HepG2 (cell line): ENCODE measurements around the gene CFD. TPM values are rescaled to one million over a fixed set of nuclear protein-coding genes. Genes with fewer than 3 reads are reported as not detected.

ENCODE experiments used
- HNRNPLL ChIP-seq: fragments of 200-400 bp; formaldehyde crosslinking; IDR thresholded peaks from 2 replicates; pipeline ENCODE4 v1.6.1; 2017; ENCODE audit warnings: mild to moderate bottlenecking, low read depth, low read length; ENCODE audit not compliant: poor library complexity, severe bottlenecking
- MBNL3 ChIP-seq: fragments of 250-450 bp; sonication (Bioruptor Pico); conservative IDR thresholded peaks from 2 replicates; pipeline ENCODE4 v1.8.0; 2022; ENCODE audit warnings: mild to moderate bottlenecking, inconsistent platforms
- PHF8 ChIP-seq: sonication (generic); formaldehyde crosslinking; IDR thresholded peaks from 2 replicates; pipeline ENCODE4 v1.5.0; 2020; ENCODE audit warnings: missing genetic modification reagents
- PLRG1 ChIP-seq: fragments of 450-650 bp; conservative IDR thresholded peaks from 2 replicates; pipeline ENCODE4 v1.6.1; 2016
- RFXANK ChIP-seq: IDR thresholded peaks from 2 replicates; pipeline ENCODE4 v1.6.1; 2016
- SAP130 ChIP-seq: IDR thresholded peaks from 2 replicates; pipeline ENCODE4 v1.6.1; 2016; ENCODE audit warnings: low read depth
- SKI ChIP-seq: fragments of 450-650 bp; IDR thresholded peaks from one replicate; pipeline ENCODE4 v1.6.1; 2018; ENCODE audit warnings: mild to moderate bottlenecking; ENCODE audit not compliant: partially characterized antibody
- SNRNP70 ChIP-seq: fragments of 200-400 bp; formaldehyde crosslinking; IDR thresholded peaks from 2 replicates; pipeline ENCODE4 v1.6.1; 2017; ENCODE audit warnings: mild to moderate bottlenecking, low read depth, low read length, moderate library complexity
- ZKSCAN1 ChIP-seq: fragments of 150-350 bp; IDR thresholded peaks from 2 replicates; pipeline ENCODE4 v1.6.1; 2014; ENCODE audit warnings: low read length
- ZNF232 ChIP-seq: sonication (generic); formaldehyde crosslinking; IDR thresholded peaks from 2 replicates; pipeline ENCODE4 v1.4.0; 2020; ENCODE audit warnings: missing genetic modification reagents, borderline replicate concordance
- ZNF550 ChIP-seq: sonication (generic); formaldehyde crosslinking; IDR thresholded peaks from 2 replicates; pipeline ENCODE4 v1.4.0; 2020; ENCODE audit warnings: mild to moderate bottlenecking, missing genetic modification reagents, borderline replicate concordance
- ZNF703 ChIP-seq: sonication (generic); formaldehyde crosslinking; IDR thresholded peaks from 2 replicates; pipeline ENCODE4 v1.5.1; 2020; ENCODE audit warnings: missing genetic modification reagents, mild to moderate bottlenecking, moderate library complexity, borderline replicate concordance
- ZNF879 ChIP-seq: sonication (generic); formaldehyde crosslinking; IDR thresholded peaks from 2 replicates; pipeline ENCODE4 v1.8.1; 2023; ENCODE audit warnings: missing genetic modification reagents
- polyA plus RNA-seq, 8 experiments: library from polyadenylated mRNA; depleted of rRNA in 3 of 8; stranded (reverse) in 7 of 8; unstranded in 1 of 8; fragments of >200 nt; fragmentation: Illumina TruSeq in 4 of 8; extraction: Trizol in 4 of 8; gene quantifications; 2 replicates each; pipeline versions ENCODE4 v1.2.1 to v1.2.3, GENCODE V29; 2011 to 2016; ENCODE audit warnings: low read depth in 4 of 8, missing spikeins in 1 of 8, mixed read lengths in 1 of 8; ENCODE audit not compliant: insufficient read depth in 1 of 8
- total RNA-seq, 5 experiments: library from RNA; depleted of rRNA; stranded (reverse); fragments of >200 nt; fragmentation: Illumina TruSeq; extraction: Trizol; gene quantifications; 2 replicates each; pipeline ENCODE4 v1.2.3, GENCODE V29; 2016; ENCODE audit warnings: low read depth in 1 of 5
- TF ChIP-seq, protein P1 (sequence below): IDR thresholded peaks from 2 replicates; pipeline ENCODE4 v1.6.1; 2016
- TF ChIP-seq, protein P2 (sequence below): sonication (generic); formaldehyde crosslinking; IDR thresholded peaks from 2 replicates; pipeline ENCODE4 v1.5.0; 2020; ENCODE audit warnings: missing genetic modification reagents
- TF ChIP-seq, protein P3 (sequence below): sonication (generic); formaldehyde crosslinking; IDR thresholded peaks from 2 replicates; pipeline ENCODE4 v1.5.1; 2020; ENCODE audit warnings: mild to moderate bottlenecking, missing genetic modification reagents, moderate library complexity
- TF ChIP-seq, protein P4 (sequence below): sonication (generic); formaldehyde crosslinking; IDR thresholded peaks from 2 replicates; pipeline ENCODE4 v1.9.0; 2022; ENCODE audit warnings: low read depth, missing genetic modification reagents
- TF ChIP-seq, protein P5 (sequence below): sonication (generic); formaldehyde crosslinking; IDR thresholded peaks from 2 replicates; pipeline ENCODE4 v1.9.0; 2021; ENCODE audit warnings: missing genetic modification reagents, mild to moderate bottlenecking, borderline replicate concordance

CFD gene
- total and polyA plus RNA-seq, 2 of the 13 experiments (the other 11 are each of a cell fraction or from before 2014, with no cell fraction given) = 2.3 to 4.6 TPM

DNA sequence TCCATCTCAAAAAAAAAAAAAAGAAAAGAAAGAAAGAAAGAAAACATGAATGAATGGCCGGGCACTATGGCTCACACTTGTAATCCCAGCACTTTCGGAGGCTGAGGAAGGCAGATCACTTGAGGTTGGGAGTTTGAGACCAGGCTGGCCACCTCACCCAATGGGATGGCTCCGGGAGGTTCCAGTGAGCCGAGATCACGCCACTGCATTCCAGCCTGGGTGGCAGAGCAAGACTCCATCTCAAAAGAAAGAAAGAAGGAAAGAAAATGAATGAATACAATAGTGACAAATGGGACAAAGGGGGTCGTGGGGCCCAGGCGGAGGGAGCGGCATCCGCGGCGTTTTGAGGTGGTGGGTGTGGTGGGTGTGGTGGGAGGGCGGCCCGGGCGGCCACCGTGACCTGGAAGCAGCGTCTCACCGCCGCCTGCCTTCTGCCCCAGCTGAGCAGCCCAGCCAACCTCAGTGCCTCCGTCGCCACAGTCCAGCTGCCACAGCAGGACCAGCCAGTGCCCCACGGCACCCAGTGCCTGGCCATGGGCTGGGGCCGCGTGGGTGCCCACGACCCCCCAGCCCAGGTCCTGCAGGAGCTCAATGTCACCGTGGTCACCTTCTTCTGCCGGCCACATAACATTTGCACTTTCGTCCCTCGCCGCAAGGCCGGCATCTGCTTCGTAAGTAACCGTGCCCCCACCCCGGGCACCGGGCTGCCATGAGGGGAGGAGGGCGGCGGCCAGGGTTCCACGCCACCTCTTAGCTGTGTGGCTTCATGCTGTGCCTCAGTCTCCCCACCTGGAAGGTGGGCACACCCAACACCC, 13.6 kb upstream of the CFD start (continued):
- TF ChIP-seq PHF8 (CRISPR knock-in tag) = no peak
- TF ChIP-seq, protein P1, sequence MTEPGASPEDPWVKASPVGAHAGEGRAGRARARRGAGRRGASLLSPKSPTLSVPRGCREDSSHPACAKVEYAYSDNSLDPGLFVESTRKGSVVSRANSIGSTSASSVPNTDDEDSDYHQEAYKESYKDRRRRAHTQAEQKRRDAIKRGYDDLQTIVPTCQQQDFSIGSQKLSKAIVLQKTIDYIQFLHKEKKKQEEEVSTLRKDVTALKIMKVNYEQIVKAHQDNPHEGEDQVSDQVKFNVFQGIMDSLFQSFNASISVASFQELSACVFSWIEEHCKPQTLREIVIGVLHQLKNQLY (CRISPR knock-in tag) = no peak
- TF ChIP-seq ZNF550 (CRISPR knock-in tag) = no peak
- TF ChIP-seq HNRNPLL = peak; percentile 16
- no peak for TF ChIP-seq SAP130
- TF ChIP-seq, protein P2, sequence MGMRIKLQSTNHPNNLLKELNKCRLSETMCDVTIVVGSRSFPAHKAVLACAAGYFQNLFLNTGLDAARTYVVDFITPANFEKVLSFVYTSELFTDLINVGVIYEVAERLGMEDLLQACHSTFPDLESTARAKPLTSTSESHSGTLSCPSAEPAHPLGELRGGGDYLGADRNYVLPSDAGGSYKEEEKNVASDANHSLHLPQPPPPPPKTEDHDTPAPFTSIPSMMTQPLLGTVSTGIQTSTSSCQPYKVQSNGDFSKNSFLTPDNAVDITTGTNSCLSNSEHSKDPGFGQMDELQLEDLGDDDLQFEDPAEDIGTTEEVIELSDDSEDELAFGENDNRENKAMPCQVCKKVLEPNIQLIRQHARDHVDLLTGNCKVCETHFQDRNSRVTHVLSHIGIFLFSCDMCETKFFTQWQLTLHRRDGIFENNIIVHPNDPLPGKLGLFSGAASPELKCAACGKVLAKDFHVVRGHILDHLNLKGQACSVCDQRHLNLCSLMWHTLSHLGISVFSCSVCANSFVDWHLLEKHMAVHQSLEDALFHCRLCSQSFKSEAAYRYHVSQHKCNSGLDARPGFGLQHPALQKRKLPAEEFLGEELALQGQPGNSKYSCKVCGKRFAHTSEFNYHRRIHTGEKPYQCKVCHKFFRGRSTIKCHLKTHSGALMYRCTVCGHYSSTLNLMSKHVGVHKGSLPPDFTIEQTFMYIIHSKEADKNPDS (CRISPR knock-in tag) = no peak
- TF ChIP-seq ZNF703 (CRISPR knock-in tag) = no peak
- TF ChIP-seq MBNL3 (CRISPR knock-in tag) = no peak
- TF ChIP-seq, protein P3, sequence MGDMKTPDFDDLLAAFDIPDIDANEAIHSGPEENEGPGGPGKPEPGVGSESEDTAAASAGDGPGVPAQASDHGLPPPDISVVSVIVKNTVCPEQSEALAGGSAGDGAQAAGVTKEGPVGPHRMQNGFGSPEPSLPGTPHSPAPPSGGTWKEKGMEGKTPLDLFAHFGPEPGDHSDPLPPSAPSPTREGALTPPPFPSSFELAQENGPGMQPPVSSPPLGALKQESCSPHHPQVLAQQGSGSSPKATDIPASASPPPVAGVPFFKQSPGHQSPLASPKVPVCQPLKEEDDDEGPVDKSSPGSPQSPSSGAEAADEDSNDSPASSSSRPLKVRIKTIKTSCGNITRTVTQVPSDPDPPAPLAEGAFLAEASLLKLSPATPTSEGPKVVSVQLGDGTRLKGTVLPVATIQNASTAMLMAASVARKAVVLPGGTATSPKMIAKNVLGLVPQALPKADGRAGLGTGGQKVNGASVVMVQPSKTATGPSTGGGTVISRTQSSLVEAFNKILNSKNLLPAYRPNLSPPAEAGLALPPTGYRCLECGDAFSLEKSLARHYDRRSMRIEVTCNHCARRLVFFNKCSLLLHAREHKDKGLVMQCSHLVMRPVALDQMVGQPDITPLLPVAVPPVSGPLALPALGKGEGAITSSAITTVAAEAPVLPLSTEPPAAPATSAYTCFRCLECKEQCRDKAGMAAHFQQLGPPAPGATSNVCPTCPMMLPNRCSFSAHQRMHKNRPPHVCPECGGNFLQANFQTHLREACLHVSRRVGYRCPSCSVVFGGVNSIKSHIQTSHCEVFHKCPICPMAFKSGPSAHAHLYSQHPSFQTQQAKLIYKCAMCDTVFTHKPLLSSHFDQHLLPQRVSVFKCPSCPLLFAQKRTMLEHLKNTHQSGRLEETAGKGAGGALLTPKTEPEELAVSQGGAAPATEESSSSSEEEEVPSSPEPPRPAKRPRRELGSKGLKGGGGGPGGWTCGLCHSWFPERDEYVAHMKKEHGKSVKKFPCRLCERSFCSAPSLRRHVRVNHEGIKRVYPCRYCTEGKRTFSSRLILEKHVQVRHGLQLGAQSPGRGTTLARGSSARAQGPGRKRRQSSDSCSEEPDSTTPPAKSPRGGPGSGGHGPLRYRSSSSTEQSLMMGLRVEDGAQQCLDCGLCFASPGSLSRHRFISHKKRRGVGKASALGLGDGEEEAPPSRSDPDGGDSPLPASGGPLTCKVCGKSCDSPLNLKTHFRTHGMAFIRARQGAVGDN (CRISPR knock-in tag) = peak; percentile 35
- no peak for TF ChIP-seq SKI
- TF ChIP-seq, protein P4, sequence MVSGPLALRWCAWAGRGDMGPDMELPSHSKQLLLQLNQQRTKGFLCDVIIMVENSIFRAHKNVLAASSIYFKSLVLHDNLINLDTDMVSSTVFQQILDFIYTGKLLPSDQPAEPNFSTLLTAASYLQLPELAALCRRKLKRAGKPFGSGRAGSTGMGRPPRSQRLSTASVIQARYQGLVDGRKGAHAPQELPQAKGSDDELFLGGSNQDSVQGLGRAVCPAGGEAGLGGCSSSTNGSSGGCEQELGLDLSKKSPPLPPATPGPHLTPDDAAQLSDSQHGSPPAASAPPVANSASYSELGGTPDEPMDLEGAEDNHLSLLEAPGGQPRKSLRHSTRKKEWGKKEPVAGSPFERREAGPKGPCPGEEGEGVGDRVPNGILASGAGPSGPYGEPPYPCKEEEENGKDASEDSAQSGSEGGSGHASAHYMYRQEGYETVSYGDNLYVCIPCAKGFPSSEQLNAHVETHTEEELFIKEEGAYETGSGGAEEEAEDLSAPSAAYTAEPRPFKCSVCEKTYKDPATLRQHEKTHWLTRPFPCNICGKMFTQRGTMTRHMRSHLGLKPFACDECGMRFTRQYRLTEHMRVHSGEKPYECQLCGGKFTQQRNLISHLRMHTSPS (CRISPR knock-in tag) = peak; percentile 53; the same call in 1 of the 2 replicates
- TF ChIP-seq RFXANK (CRISPR knock-in tag) = no peak
- no peak for TF ChIP-seq ZNF232
- TF ChIP-seq ZNF879 (CRISPR knock-in tag) = no peak
- no peak for TF ChIP-seq ZKSCAN1
- TF ChIP-seq SNRNP70 = no peak
- TF ChIP-seq PLRG1 = no peak
- TF ChIP-seq, protein P5, sequence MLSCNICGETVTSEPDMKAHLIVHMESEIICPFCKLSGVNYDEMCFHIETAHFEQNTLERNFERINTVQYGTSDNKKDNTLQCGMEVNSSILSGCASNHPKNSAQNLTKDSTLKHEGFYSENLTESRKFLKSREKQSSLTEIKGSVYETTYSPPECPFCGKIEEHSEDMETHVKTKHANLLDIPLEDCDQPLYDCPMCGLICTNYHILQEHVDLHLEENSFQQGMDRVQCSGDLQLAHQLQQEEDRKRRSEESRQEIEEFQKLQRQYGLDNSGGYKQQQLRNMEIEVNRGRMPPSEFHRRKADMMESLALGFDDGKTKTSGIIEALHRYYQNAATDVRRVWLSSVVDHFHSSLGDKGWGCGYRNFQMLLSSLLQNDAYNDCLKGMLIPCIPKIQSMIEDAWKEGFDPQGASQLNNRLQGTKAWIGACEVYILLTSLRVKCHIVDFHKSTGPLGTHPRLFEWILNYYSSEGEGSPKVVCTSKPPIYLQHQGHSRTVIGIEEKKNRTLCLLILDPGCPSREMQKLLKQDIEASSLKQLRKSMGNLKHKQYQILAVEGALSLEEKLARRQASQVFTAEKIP (CRISPR knock-in tag) = no peak
